Central memory CD4-positive, alpha-beta T cell (primary cell): ENCODE measurements around the gene DOCK8.

Experiments
- DNase-seq: peaks from one replicate; pipeline ENCODE4 v3.0.0; 2022

DOCK8 gene

DNA sequence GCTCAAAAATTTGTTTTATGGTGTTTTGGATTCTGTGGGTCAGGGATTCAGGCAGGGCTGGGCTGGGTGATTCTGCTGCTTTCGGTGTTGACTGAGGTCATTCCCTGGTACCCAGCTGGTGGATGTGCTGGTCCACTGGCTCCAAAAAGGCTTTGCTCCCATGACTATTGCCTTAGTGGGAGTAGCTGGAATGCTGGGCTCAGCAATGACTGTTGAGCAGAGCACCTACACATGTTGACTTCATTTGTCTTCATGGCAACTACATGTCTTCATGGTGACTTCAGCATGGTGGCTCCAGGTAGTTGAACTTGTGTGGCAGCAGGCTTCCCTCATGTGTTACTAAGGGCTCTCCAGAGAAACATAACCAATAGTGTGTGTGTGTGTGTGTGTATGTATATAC, 297.2 kb downstream of the DOCK8 start:
- DNase-seq: no peak

DNA sequence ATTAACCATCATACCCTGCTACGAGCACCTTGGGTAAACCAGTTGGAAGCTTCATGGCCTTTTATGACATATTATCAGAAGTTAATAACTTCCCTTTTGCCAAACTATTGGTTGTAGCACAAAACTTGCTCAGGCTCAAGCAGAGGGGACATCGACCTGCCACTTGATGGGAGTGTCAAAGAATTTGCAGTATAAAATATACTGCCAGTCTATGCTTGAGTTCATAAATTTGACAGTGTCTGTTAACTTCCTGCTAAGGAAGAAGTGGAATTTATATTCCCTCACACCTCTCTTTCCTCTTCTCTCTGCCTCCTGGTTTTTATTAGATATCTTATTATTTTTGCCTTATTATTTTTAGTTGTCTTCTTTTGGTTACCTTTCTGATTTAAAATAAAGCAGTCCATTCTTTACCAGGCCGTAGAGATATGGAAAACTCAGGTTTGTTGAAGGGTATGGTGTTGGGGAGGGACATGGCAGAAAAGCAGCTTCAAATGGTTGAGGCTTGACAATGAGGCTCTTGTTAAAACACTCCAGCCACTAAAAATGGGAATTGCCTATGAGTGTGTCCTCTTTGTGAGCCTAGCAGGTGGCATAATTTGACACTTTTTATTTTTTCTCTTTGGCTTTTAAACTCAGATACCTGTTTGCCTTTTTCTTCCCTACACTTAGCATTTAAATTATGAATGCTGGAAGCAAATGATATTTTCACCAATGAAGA, 298.0 kb downstream of the DOCK8 start:
- DNase-seq: no peak
